Stimulated activated naive CD8-positive, alpha-beta T cell treated with anti-CD3 and anti-CD28 coated beads, Interleukin-15, amount 100 ng/mL, for 72 hours (primary cell): Measurements from ENCODE around the gene UBE3D.
"Not testable (repeated sequence)": the region's sequence is repeated elsewhere in the genome, so short reads cannot be mapped to it uniquely, and the experiment has no call there.

Experiments used
- ATAC-seq: fragments of 150-1000 bp; cut with Tn5 transposase; 2 replicates; pipeline ENCODE4 v1.10.0; 2021; ENCODE audit warnings: mild to moderate bottlenecking, moderate library complexity
- DNase-seq, 2 donors: peaks; one replicate each; pipeline ENCODE4 v3.0.0; 2021 to 2022
- H3K27ac Mint-ChIP-seq, 2 donors: one replicate each; pipeline ENCODE4 v1.8.0; 2022; ENCODE audit warnings: mild to moderate bottlenecking in 2 of 2, mixed read lengths in 2 of 2, moderate library complexity in 2 of 2
- H3K27me3 Mint-ChIP-seq: one replicate; pipeline ENCODE4 v1.8.0; 2022; ENCODE audit warnings: mixed read lengths
- H3K4me1 Mint-ChIP-seq: one replicate; pipeline ENCODE4 v1.8.0; 2022; ENCODE audit warnings: mild to moderate bottlenecking, mixed read lengths
- H3K4me3 Mint-ChIP-seq, 2 donors: one replicate each; pipeline ENCODE4 v1.8.0; 2022; ENCODE audit warnings: mild to moderate bottlenecking in 2 of 2, mixed read lengths in 2 of 2, moderate library complexity in 1 of 2
- H3K9me3 Mint-ChIP-seq, 2 donors: one replicate each; pipeline ENCODE4 v1.8.0; 2022; ENCODE audit warnings: mixed read lengths in 2 of 2

Gene UBE3D

DNA sequence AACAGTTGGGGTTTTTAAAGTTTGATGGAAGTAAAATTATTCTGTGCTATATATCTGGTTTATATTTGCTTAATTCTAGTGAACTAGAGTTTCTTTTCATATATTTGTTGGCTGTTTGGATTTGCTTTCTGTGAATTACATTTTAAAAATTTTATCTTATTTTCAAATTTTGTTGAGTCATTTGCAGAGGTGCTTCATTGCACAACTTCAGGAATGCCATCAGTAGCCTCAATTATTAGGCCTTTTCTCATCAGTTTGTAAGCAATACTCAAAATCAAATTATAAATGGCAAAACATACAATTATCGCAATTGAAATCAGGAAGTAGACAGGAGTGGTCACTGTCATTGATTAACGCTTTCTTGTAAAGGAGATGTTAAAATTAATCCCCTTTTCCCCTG, 96.9 kb downstream of the UBE3D start:
- no peaks in the 10 kb centered on the region for H3K27me3 Mint-ChIP-seq
- ATAC-seq (no peak), DNase-seq (no peak)
- H3K9me3 Mint-ChIP-seq = peaks cover 0 to 4% of the 10 kb centered on the region in 2 donors
- H3K27ac Mint-ChIP-seq = no peak overlapping the region
- no peaks in the 10 kb centered on the region for H3K4me1 Mint-ChIP-seq
- no peak overlapping the region for H3K4me3 Mint-ChIP-seq

GRCh38 chr6:82963191-82963925, 102.3 kb downstream of the UBE3D start:
- ATAC-seq (no peak), DNase-seq (no peak)
- no peak overlapping the region for H3K4me3 Mint-ChIP-seq
- H3K9me3 Mint-ChIP-seq = peaks cover 0 to 4% of the 10 kb centered on the region in 2 donors
- H3K27me3 Mint-ChIP-seq = no peaks in the 10 kb centered on the region
- H3K4me1 Mint-ChIP-seq = no peaks in the 10 kb centered on the region
- H3K27ac Mint-ChIP-seq = no peak overlapping the region

DNA sequence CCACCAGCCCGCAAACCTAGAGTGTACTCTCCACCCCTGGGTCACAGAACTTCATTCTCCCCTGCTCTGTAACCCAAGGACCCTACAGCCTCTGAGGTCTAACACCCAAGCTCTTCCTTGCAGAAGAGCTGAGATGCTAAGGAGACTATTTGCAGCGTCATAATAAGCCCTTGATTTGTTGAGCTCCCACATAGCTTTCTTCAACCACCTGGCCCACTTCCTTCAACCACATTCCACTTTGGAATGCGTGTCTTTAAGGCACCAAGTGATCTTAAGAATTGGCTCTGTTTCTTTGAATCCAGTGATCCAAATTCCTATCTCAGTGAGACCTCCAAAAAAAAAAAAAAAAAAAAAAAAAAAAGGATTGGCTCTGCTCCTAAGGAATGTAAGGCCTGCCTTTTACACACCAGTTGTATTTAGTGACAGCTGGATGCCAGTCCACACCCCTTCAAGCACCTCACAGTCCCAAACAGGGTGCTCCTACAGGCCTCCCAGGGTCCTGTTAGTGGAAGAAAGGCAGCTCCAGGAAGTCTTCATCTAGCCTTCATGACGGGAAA, 106.2 kb downstream of the UBE3D start:
- DNase-seq = no peak
- Mint-ChIP-seq H3K4me1 (no peaks in the 10 kb centered on the region), H3K4me3 (no peak overlapping the region), H3K27ac (peak overlapping the region in 1 of 2 donors; percentile 62), H3K27me3 (no peaks in the 10 kb centered on the region), H3K9me3 (no peaks in the 10 kb centered on the region)
- ATAC-seq = no peak

GRCh38 chr6:82958551-82958950, 107.1 kb downstream of the UBE3D start:
- H3K4me1 Mint-ChIP-seq = no peaks in the 10 kb centered on the region
- H3K27me3 Mint-ChIP-seq = no peaks in the 10 kb centered on the region
- no peak overlapping the region for H3K27ac Mint-ChIP-seq
- DNase-seq (no peak), ATAC-seq (no peak)
- no peak overlapping the region for H3K4me3 Mint-ChIP-seq
- peaks cover 0 to 4% of the 10 kb centered on the region in 2 donors for H3K9me3 Mint-ChIP-seq

DNA sequence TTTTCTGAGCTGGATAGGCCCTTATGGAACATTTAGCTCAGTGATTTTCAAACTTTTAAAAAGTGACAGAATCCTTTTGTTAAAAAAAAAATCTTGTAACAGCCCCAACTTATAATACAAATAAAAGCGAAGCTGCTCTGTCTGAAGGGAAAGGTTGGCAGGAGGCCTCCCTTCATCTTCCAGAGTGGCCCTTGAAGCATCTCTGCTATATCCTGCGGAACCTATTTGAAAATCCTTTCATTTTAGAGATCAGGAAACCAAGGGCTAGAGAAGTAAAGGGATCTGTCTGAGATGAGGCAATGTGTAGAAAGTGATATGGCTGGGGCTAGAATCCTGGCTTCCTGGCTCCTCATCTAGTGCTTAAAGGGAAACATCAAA, 107.8 kb downstream of the UBE3D start:
- H3K27me3 Mint-ChIP-seq = no peaks in the 10 kb centered on the region
- no peaks in the 10 kb centered on the region for H3K4me1 Mint-ChIP-seq
- DNase-seq (no peak), ATAC-seq (no peak)
- H3K9me3 Mint-ChIP-seq = peaks cover 0 to 4% of the 10 kb centered on the region in 2 donors
- no peak overlapping the region for H3K4me3 Mint-ChIP-seq
- H3K27ac Mint-ChIP-seq = no peak overlapping the region

- DNase-seq (no peak), ATAC-seq (no peak)
- no peaks in the 10 kb centered on the region for H3K4me1 Mint-ChIP-seq
- H3K4me3 Mint-ChIP-seq = no peak overlapping the region
- no peak overlapping the region for H3K27ac Mint-ChIP-seq
- H3K27me3 Mint-ChIP-seq = no peaks in the 10 kb centered on the region
- H3K9me3 Mint-ChIP-seq = peaks cover 0 to 4% of the 10 kb centered on the region in 2 donors
Measured at GRCh38 chr6:82957171-82957867, 108.3 kb downstream of the UBE3D start.

DNA sequence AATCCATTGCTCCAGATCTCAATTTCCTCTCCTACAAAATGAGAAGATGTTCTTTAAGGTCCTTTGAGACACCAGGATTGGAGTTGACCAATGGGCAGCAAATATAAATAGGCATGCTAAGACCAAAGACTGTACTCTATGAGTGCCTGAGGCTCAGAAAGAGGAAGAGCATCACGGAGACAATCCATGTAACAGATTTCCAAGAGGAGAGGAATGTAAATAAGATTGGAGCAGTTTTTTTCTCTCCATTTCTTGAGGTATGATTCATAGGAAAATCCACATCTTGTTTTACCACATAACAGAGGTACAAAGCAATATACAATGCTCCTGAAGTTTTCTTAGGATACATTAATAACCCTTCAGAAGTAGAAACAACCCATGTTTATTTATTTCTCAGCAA, 109.8 kb downstream of the UBE3D start:
- peaks cover 0 to 4% of the 10 kb centered on the region in 2 donors for H3K9me3 Mint-ChIP-seq
- DNase-seq (no peak), ATAC-seq (no peak)
- no peak overlapping the region for H3K4me3 Mint-ChIP-seq
- H3K27ac Mint-ChIP-seq = no peak overlapping the region
- H3K4me1 Mint-ChIP-seq = no peaks in the 10 kb centered on the region
- H3K27me3 Mint-ChIP-seq = no peaks in the 10 kb centered on the region

DNA sequence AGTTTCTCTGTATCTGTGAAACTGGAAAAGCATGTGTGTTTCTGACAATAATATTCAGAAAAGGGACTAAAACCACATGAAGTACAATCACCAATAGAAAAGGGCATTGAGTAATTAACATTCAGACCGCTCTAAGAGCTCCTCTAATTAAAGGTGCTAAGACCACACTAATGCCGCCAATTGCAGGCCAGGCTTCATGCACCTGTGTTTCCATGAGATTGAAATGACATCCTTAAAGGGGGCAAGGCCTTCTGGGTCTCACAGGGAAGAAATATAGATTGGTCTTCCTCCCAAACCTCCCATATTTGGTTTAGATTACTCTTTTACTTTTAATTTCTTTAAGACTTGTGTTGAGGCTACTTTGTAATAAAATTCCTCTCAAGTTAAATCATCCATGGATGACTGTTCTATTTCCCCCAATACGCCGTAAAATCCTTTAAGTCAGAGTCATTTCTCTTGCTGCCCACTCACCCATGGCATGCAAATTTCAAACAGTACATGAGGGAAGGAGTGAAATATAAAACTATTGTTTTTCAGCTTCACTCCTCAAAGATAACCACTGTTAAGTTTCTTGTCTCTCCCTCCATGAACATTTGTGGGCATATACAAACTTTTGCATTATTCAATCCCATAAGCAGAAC, 110.6 kb downstream of the UBE3D start:
- no peak for ATAC-seq
- no peak overlapping the region for H3K4me3 Mint-ChIP-seq
- no peak for DNase-seq
- H3K9me3 Mint-ChIP-seq = peaks cover 0 to 11% of the 10 kb centered on the region in 2 donors
- no peak overlapping the region for H3K27ac Mint-ChIP-seq
- no peaks in the 10 kb centered on the region for H3K4me1 Mint-ChIP-seq
- H3K27me3 Mint-ChIP-seq = no peaks in the 10 kb centered on the region

- DNase-seq (no peak), ATAC-seq (no peak)
- peaks cover 0 to 17% of the 10 kb centered on the region in 2 donors for H3K9me3 Mint-ChIP-seq
- no peaks in the 10 kb centered on the region for H3K4me1 Mint-ChIP-seq
- no peak overlapping the region for H3K4me3 Mint-ChIP-seq
- H3K27ac Mint-ChIP-seq = no peak overlapping the region
- H3K27me3 Mint-ChIP-seq = no peaks in the 10 kb centered on the region
Measured at GRCh38 chr6:82954356-82954755, 111.3 kb downstream of the UBE3D start.

DNA sequence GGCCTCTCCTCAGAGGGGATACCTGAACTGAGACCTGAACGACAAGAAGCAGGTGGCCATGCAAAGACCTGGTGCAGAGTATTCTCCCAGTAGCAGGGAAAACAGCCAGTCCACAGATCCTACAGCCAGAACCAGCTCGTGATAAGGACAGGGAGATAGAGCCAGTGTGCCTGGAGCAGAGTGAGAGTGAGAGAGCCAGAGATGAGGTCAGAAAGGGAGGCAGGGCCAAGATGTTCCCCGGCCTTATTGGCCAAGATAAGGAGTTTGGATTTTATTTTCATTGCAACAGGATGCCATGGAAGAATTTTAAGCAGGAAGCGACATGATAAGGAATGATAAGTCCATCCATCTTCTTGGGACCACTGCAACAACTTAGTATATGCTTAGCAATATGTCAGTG, 111.8 kb downstream of the UBE3D start:
- peaks cover 0 to 17% of the 10 kb centered on the region in 2 donors for H3K9me3 Mint-ChIP-seq
- H3K27me3 Mint-ChIP-seq = no peaks in the 10 kb centered on the region
- H3K4me3 Mint-ChIP-seq = no peak overlapping the region
- DNase-seq (no peak), ATAC-seq (no peak)
- H3K4me1 Mint-ChIP-seq = no peaks in the 10 kb centered on the region
- H3K27ac Mint-ChIP-seq = no peak overlapping the region

GRCh38 chr6:82951935-82952334, 113.7 kb downstream of the UBE3D start:
- H3K9me3 Mint-ChIP-seq = peaks cover 10 to 17% of the 10 kb centered on the region in 2 donors
- no peak for ATAC-seq
- H3K4me1 Mint-ChIP-seq = peaks cover 1% of the 10 kb centered on the region
- no peak for DNase-seq
- H3K27ac Mint-ChIP-seq = no peak overlapping the region
- no peak overlapping the region for H3K4me3 Mint-ChIP-seq
- H3K27me3 Mint-ChIP-seq = no peaks in the 10 kb centered on the region

- Mint-ChIP-seq H3K4me1 (peaks cover 6% of the 10 kb centered on the region), H3K9me3 (peaks cover 10 to 17% of the 10 kb centered on the region in 2 donors), H3K4me3 (no peak overlapping the region), H3K27ac (no peak overlapping the region), H3K27me3 (no peaks in the 10 kb centered on the region)
- ATAC-seq = no peak
- DNase-seq = no peak
Measured at GRCh38 chr6:82951389-82951788, 114.3 kb downstream of the UBE3D start.

DNA sequence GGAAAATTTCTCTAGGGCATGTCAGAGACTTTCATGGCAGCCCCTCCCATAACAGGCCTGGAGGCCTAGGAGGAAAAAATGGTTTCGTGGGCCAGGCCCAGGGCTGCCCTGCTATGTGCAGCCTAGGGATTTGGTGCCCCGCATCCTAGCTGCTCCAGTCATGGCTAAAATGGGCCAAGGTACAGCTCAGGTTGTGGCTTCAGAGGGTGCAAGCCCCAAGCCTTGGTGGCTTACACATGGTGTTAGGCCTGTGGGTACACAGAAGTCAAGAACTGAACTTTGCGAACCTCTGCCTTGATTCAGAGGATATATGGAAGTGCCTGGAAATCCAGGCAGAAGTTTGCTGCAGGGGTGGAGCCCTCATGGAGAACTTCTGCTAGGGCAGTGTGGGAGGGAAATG, 134.7 kb downstream of the UBE3D start:
- not testable (repeated sequence) for ATAC-seq, H3K4me3 Mint-ChIP-seq, H3K27me3 Mint-ChIP-seq, H3K27ac Mint-ChIP-seq, DNase-seq, H3K4me1 Mint-ChIP-seq
- peaks cover 33 to 57% of the 10 kb centered on the region in 2 donors for H3K9me3 Mint-ChIP-seq

GRCh38 chr6:82924799-82925535, 140.7 kb downstream of the UBE3D start:
- Mint-ChIP-seq H3K4me3 (no peak overlapping the region), H3K4me1 (no peaks in the 10 kb centered on the region), H3K27ac (no peak overlapping the region), H3K9me3 (peaks cover under 1 to 14% of the 10 kb centered on the region in 2 donors), H3K27me3 (no peaks in the 10 kb centered on the region)
- ATAC-seq (no peak), DNase-seq (no peak)

DNA sequence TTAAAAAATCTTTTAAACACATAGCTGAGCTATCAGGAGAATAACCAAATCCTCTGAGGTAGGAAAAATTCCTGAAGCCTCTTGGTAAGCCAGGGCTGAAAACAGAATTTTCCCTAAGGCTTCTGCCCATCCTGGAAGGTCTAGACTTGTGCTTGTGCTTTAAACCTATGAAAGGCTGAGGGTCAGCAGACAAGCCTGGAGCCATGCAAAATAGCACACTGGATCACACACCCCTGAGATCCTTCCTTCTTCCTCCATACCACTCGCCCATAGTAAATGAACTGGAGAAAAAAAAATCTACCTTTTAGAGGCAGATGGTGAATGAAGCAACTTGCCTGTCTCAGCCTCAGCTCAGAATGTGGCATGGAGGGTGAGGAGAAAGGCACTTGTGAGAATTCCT, 144.4 kb downstream of the UBE3D start:
- ATAC-seq = no peak
- Mint-ChIP-seq H3K9me3 (peaks cover 0 to 5% of the 10 kb centered on the region in 2 donors), H3K27me3 (no peaks in the 10 kb centered on the region), H3K4me3 (no peak overlapping the region), H3K4me1 (no peaks in the 10 kb centered on the region), H3K27ac (no peak overlapping the region)
- DNase-seq = no peak
